ENCODE data around the gene UROC1.

Gene UROC1

GRCh38 chr3:126478581-126479310 is 38.8 kb downstream of the UROC1 start:
- no peak for DNase-seq (ENCODE audit: low spot score)

GRCh38 chr3:126477061-126477380 is 40.6 kb downstream of the UROC1 start:
- no peak for DNase-seq (ENCODE audit: low spot score)

- no peak for DNase-seq (ENCODE audit: low spot score)
Observed at GRCh38 chr3:126476166-126477060, 41.2 kb downstream of the UROC1 start.

GRCh38 chr3:126475413-126476114 is 42.0 kb downstream of the UROC1 start, which contains the start of gene ZXDC:
Gene ZXDC (minus strand): TSS chr3:126475891. CDS start chr3:126475865, 26 bp downstream.
- DNase-seq (ENCODE audit: low spot score), result peak; percentile 100

GRCh38 chr3:126474498-126475412 is 42.8 kb downstream of the UROC1 start:
- no peak for DNase-seq (ENCODE audit: low spot score)

GRCh38 chr3:126473292-126474168 is 44.0 kb downstream of the UROC1 start:
- no peak for DNase-seq (ENCODE audit: low spot score)

- DNase-seq (ENCODE audit: low spot score), result peak; percentile 77
Observed at GRCh38 chr3:126472277-126473006, 45.1 kb downstream of the UROC1 start.

- no peak for DNase-seq (ENCODE audit: low spot score)
Observed at GRCh38 chr3:126469479-126469878, 48.1 kb downstream of the UROC1 start.

GRCh38 chr3:126468028-126468891 is 49.3 kb downstream of the UROC1 start:
- no peak for DNase-seq (ENCODE audit: low spot score)

GRCh38 chr3:126467611-126467955 is 50.0 kb downstream of the UROC1 start:
- DNase-seq (ENCODE audit: low spot score), result no peak

- no peak for DNase-seq (ENCODE audit: low spot score)
Observed at GRCh38 chr3:126466886-126467610, 50.5 kb downstream of the UROC1 start.

- no peak for DNase-seq (ENCODE audit: low spot score)
Observed at GRCh38 chr3:126465928-126466544, 51.5 kb downstream of the UROC1 start.

- DNase-seq (ENCODE audit: low spot score), result no peak
Observed at GRCh38 chr3:126464997-126465396, 52.6 kb downstream of the UROC1 start.

- DNase-seq (ENCODE audit: low spot score), result no peak
Observed at GRCh38 chr3:126464494-126464893, 53.1 kb downstream of the UROC1 start.

GRCh38 chr3:126464093-126464492 is 53.5 kb downstream of the UROC1 start:
- no peak for DNase-seq (ENCODE audit: low spot score)

GRCh38 chr3:126463521-126463920 is 54.1 kb downstream of the UROC1 start:
- DNase-seq (ENCODE audit: low spot score), result no peak

- DNase-seq (ENCODE audit: low spot score), result no peak
Observed at GRCh38 chr3:126461450-126462070, 56.0 kb downstream of the UROC1 start.

Data from COLO829 (cell line).